Fibroblast of skin of abdomen (primary cell): ENCODE data around the gene IHH.

Experiments
- DNase-seq: peaks from one replicate; pipeline ENCODE4 v3.0.0-alpha.2; 2013

The IHH gene

DNA sequence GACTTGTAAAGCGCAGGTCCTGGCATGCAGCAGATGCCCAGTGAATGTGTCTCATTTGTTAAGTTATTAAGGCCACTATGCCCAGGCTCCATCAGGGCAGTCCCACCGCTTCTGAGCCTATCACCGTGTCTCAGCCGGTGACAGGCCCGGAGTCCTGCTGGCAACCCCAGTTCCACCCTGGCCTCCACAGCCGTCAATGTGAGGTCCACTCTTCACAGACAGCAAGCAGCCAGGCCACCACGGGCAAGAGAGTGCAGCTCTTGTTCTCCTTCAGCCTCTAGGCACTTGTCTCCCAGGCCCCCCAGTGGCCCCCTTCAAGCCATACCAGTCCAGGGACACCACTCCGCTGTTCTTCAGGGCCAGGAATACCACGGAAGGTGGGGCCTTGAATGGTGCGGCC lies 42.0 kb downstream of the IHH start:
- DNase-seq: no peak

DNA sequence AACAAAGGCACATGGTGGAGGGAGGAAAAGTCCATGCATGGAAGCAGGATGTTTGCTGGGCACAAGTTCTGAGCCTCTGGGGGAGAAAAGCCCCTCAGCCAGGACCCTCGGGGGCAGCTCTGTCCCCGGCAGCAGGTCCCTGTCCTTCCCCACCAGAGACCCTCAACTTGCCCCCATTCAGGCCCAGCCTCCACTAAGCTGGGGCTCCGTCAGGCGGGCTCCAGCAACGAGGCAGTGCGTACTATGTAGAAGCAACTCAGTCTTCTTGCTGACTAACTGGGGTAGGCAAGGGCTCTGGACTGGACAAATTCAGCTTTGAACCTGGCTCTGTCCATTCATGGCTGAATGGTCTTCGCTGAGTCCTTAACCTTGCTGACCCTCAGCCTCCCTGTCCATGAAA lies 42.4 kb downstream of the IHH start:
- no peak for DNase-seq

DNA sequence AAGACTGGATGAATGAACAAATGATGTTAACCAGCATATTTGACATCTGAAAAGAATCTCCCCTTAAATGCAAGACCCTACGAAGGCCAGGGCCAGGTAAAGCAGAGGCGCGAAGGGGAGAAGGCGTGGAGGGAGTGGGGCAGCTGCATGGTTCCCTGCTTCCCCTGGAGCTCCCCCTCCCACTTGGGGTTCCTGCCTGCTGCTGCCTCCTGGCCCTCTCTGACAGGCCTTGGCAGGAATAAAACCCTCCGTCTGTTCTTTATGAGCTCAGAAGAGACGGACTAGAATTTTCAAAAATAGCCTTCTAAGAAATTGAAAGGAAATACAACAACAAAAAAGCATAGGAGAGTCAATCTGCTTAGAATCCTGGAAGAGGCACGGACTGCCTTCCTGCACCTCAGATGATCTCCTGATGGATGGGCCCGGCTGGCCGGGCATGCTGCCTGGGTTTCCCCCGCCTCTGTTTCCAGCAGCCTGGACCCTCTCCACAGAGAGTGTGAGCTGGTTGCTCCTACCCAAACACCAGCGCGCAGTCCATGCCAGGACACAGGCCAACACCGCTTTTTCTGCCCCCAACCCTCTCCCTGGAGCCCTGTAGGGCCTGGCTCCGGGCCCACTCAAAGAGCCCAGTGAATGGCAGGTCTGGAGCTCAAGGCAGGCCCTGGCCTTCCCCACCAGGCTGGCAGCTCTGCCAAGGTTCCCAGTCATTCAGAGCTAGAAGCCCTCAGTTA lies 43.4 kb downstream of the IHH start:
- no peak for DNase-seq

DNA sequence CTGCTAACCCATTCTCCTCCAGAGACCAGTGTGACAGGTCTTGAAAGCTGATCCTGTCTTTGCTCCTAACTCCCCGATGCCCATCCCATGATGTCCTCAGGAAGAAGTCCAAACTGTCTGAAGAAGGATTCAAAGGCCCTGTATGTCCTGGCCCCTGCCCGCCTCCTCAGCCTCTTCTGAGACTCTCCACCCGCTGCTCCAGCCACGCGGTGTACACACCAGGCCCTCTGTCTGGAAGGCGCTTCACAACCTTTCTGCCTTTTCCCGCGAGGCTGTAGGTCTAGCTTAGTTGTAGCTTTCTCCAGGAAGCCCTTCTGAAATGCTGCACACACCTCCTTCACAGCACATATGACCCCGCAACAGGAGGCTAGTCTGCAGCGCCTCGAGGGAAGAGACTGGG lies 44.0 kb downstream of the IHH start:
- DNase-seq: no peak

DNA sequence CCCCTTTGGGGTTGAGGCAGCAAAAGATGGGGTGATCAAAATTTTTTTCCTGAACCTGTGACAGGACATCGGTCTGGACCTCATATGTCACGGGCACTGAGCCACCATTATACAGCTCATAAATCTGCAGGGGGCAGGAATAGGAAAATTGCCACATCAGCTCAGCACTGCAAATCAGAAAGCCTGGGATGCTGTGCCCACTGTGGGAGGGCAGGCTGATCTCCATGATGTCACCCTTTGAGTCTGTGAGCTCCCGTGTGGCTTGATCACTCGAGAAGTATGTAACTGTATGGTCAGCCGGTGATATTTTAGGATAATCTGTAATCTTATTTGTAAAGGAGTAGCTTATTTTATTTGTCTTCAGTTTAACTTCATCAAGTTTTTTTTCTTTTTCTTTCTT lies 49.8 kb downstream of the IHH start:
- no peak for DNase-seq

DNA sequence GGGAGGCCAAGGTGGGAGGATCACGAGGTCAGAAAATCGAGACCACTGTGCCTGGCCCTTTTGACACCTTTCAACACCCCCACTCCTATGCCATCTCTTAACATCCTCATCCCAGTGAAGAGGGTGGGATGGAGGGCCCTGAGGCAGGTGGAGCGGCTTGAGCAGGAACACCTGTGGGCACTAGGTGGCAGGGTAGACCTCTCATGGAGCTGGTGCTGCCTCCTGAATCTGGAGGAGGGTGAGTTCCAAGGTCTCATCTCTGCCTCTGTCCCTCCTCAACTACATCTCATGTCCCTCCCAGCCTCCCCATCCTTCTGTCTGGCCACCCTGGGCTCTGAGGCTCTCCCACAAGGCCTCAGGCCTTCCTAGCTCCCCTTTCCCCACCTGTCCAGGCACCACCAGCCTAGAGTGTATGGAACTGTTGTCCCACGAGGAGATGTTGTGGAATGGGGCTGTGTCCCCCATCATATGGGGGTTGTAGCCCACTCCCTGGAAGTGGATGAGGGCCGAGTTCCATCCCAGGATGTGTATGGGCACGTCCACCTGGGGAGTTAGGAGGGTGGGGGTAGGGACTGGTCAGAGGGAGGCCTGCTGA lies 50.5 kb downstream of the IHH start:
- DNase-seq: no peak

DNA sequence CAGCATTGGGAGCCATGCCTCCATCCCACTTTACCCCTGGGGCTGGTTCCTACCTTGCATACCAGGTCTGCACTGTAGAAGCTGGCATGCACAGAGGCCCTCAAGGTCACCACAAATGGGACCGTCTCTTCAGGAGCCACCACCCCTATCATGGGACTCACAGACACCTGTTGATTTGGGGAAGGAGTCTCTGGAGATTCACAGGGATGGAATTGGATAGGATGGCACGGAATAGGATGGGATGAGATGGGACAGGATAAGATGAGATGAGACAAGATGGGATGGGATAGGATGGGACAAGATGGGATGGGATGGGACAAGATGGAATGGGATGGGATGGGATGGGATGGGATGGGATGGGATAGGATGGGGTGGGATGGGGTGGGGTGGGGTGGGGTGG lies 51.4 kb downstream of the IHH start:
- DNase-seq: no peak
